Endodermal cell (in vitro differentiated cells): Measurements from ENCODE around the gene CWC25. TPM values are rescaled to one million over a fixed set of nuclear protein-coding genes. Genes with fewer than 3 reads are reported as not detected.
A peak's percentile ranks its signal among the peaks of the same experiment; 100 is the strongest.
"Not testable (repeated sequence)": the region's sequence is repeated elsewhere in the genome, so short reads cannot be mapped to it uniquely, and the experiment has no call there.

Experiments used
- DNase-seq: peaks from one replicate; pipeline ENCODE4 v3.0.0-alpha.2; 2017
- H3K27ac ChIP-seq: 2 replicates; pipeline ENCODE4 v1.5.1; 2013; ENCODE audit warnings: mild to moderate bottlenecking, low read depth, low read length, moderate library complexity
- H3K27me3 ChIP-seq: 2 replicates; pipeline ENCODE4 v1.6.1; 2013; ENCODE audit warnings: mild to moderate bottlenecking, low read length, moderate library complexity; ENCODE audit not compliant: insufficient read depth, control insufficient read depth, poor library complexity, severe bottlenecking
- H3K36me3 ChIP-seq: 2 replicates; pipeline ENCODE4 v1.7.0; 2013; ENCODE audit warnings: mild to moderate bottlenecking, low read length, moderate library complexity; ENCODE audit not compliant: control insufficient read depth, insufficient read depth
- H3K4me1 ChIP-seq: one replicate; pipeline ENCODE4 v1.7.0; 2013; ENCODE audit warnings: low read length; ENCODE audit not compliant: control insufficient read depth, insufficient read depth
- H3K4me3 ChIP-seq: 2 replicates; pipeline ENCODE4 v1.5.1; 2013; ENCODE audit warnings: mild to moderate bottlenecking, low read length, moderate library complexity
- H3K9ac ChIP-seq: 2 replicates; pipeline ENCODE4 v1.6.1; 2013; ENCODE audit warnings: mild to moderate bottlenecking, low read length, moderate library complexity; ENCODE audit not compliant: poor library complexity, severe bottlenecking; ENCODE audit errors: extremely low read depth
- H3K9me3 ChIP-seq: 2 replicates; pipeline ENCODE4 v1.6.1; 2013; ENCODE audit warnings: mild to moderate bottlenecking, low read length, moderate library complexity; ENCODE audit not compliant: control insufficient read depth
- H3K27ac Mint-ChIP-seq: 2 replicates; pipeline ENCODE4 v1.8.0; 2020; ENCODE audit warnings: mixed read lengths
- H3K27me3 Mint-ChIP-seq: 2 replicates; pipeline ENCODE4 v1.8.0; 2021; ENCODE audit warnings: mild to moderate bottlenecking, mixed read lengths; ENCODE audit not compliant: insufficient read depth
- H3K36me3 Mint-ChIP-seq: 2 replicates; pipeline ENCODE4 v1.8.0; 2020; ENCODE audit warnings: low read depth, mixed read lengths
- H3K4me1 Mint-ChIP-seq: 2 replicates; pipeline ENCODE4 v1.8.0; 2020; ENCODE audit warnings: mixed read lengths
- H3K4me3 Mint-ChIP-seq: 2 replicates; pipeline ENCODE4 v1.8.0; 2020; ENCODE audit warnings: mild to moderate bottlenecking, moderate library complexity, mixed read lengths
- H3K9me3 Mint-ChIP-seq: 2 replicates; pipeline ENCODE4 v1.8.0; 2020; ENCODE audit warnings: mild to moderate bottlenecking, mixed read lengths
- CTCF ChIP-seq: fragments of 200-600 bp; sonication (generic); conservative IDR thresholded peaks from 2 replicates; pipeline ENCODE4 v1.5.0; 2021; ENCODE audit warnings: antibody characterized with exemption, mild to moderate bottlenecking
- WGBS, 2 experiments: methylation state at CpG; one replicate each; pipeline versions ENCODE4 v1.1.5 to v1.1.7; 2013; ENCODE audit warnings: missing lambda C conversion rate in 2 of 2, mixed read lengths in 1 of 2; ENCODE audit not compliant: insufficient coverage in 1 of 2, insufficient read length in 1 of 2; 5-methylcytosine and 5-hydroxymethylcytosine counted together
- total RNA-seq, 2 donors: library from RNA; stranded (reverse); fragmentation: NEBNext Ultra II Directional in 1 of 2; extraction: Animal tissue kit (Norgen Biotek cat#: 25700) in 1 of 2; gene quantifications; 2 replicates in 1 of 2; 3 replicates in 1 of 2; pipeline ENCODE4 v1.2.1, GENCODE V29; 2021

Gene CWC25
- total RNA-seq, 2 donors from 2014 or later = 14.6 to 15.0 TPM

GRCh38 chr17:38861399-38861843, 36.3 kb upstream of the CWC25 start:
- WGBS, 2 experiments = 20 to 80% methylated on average over 1 to 8 of the region's 8 CpGs
- peak; percentile 79 for DNase-seq
- H3K4me3 Mint-ChIP-seq = no peak overlapping the region

GRCh38 chr17:38857271-38857670, 32.1 kb upstream of the CWC25 start:
- no peaks in the 10 kb centered on the region for H3K9me3 Mint-ChIP-seq
- H3K36me3 ChIP-seq = peaks cover 7% of the 10 kb centered on the region
- H3K27me3 ChIP-seq = no peaks in the 10 kb centered on the region
- H3K36me3 Mint-ChIP-seq = peaks cover 13% of the 10 kb centered on the region
- no peak for TF ChIP-seq CTCF
- H3K4me3 ChIP-seq = no peak overlapping the region
- H3K4me1 ChIP-seq = no peaks in the 10 kb centered on the region
- peaks cover 5% of the 10 kb centered on the region for H3K4me1 Mint-ChIP-seq
- WGBS, 2 experiments = 79 to 84% methylated on average over 4 to 5 of the region's 5 CpGs
- no peak for DNase-seq
- no peaks in the 10 kb centered on the region for H3K27me3 Mint-ChIP-seq
- H3K27ac ChIP-seq = no peak overlapping the region
- H3K27ac Mint-ChIP-seq = no peak overlapping the region
- H3K4me3 Mint-ChIP-seq = no peak overlapping the region
- H3K9me3 ChIP-seq = no peaks in the 10 kb centered on the region
- no peak overlapping the region for H3K9ac ChIP-seq

More at GRCh38 chr17:38861399-38861843, 36.3 kb upstream of the CWC25 start:
- Mint-ChIP-seq H3K27me3 (no peaks in the 10 kb centered on the region), H3K27ac (no peak overlapping the region), H3K36me3 (no peaks in the 10 kb centered on the region), H3K4me1 (no peaks in the 10 kb centered on the region), H3K9me3 (no peaks in the 10 kb centered on the region)
- Histone ChIP-seq H3K27me3 (no peaks in the 10 kb centered on the region), H3K4me3 (no peak overlapping the region), H3K9ac (no peak overlapping the region), H3K36me3 (no peaks in the 10 kb centered on the region), H3K27ac (no peak overlapping the region), H3K9me3 (no peaks in the 10 kb centered on the region), H3K4me1 (no peaks in the 10 kb centered on the region)
- no peak for TF ChIP-seq CTCF

GRCh38 chr17:38855101-38855714, 30.1 kb upstream of the CWC25 start:
- not testable (repeated sequence) for H3K9ac ChIP-seq, H3K9me3 Mint-ChIP-seq, H3K4me3 ChIP-seq, H3K4me3 Mint-ChIP-seq, H3K4me1 ChIP-seq, DNase-seq, H3K27me3 Mint-ChIP-seq, H3K27ac ChIP-seq, H3K27me3 ChIP-seq, H3K9me3 ChIP-seq
- peaks cover 28% of the 10 kb centered on the region for H3K36me3 ChIP-seq
- WGBS, 2 experiments = 93 to 95% methylated on average over 28 of the region's 28 CpGs
- peaks cover 26% of the 10 kb centered on the region for H3K4me1 Mint-ChIP-seq
- H3K36me3 Mint-ChIP-seq = peaks cover 33% of the 10 kb centered on the region
- H3K27ac Mint-ChIP-seq = peak overlapping the region; percentile 74
